ENCODE results near the gene DNAJC25. TPM values are rescaled to one million over a fixed set of nuclear protein-coding genes. Genes with fewer than 3 reads are reported as not detected.

Gene DNAJC25
- polyA plus RNA-seq, 2 donors: 3.3 to 3.7 TPM

GRCh38 chr9:111634860-111635259 is 3.7 kb downstream of the DNAJC25 start:
- H3K4me3 ChIP-seq (ENCODE audit: low read depth in 1 of 2, low read length in 2 of 2): no peak overlapping the region

GRCh38 chr9:111637421-111637950 is 6.4 kb downstream of the DNAJC25 start:
- WGBS, 2 donors: 79 to 88% methylated on average over 6 of the region's 6 CpGs
- H3K4me3 ChIP-seq (ENCODE audit: low read depth in 1 of 2, low read length in 2 of 2): no peak overlapping the region
- no peaks in the 10 kb centered on the region for H3K36me3 ChIP-seq (ENCODE audit: control insufficient read depth in 2 of 2, insufficient read depth in 2 of 2, low read length in 1 of 2)
- H3K4me1 ChIP-seq (ENCODE audit: control insufficient read depth in 2 of 2, insufficient read depth in 2 of 2, low read length in 1 of 2): no peaks in the 10 kb centered on the region
- H3K27me3 ChIP-seq (ENCODE audit: control insufficient read depth in 1 of 2, insufficient read depth in 2 of 2, low read length in 2 of 2): no peaks in the 10 kb centered on the region
- H3K9me3 ChIP-seq (ENCODE audit: control insufficient read depth in 2 of 2, insufficient read depth in 1 of 2, low read depth in 1 of 2, low read length in 1 of 2): no peaks in the 10 kb centered on the region
- H3K27ac ChIP-seq (ENCODE audit: low read depth in 2 of 2, low read length in 1 of 2): no peak overlapping the region

More at GRCh38 chr9:111634860-111635259, 3.7 kb downstream of the DNAJC25 start:
- no peaks in the 10 kb centered on the region for H3K36me3 ChIP-seq (ENCODE audit: control insufficient read depth in 2 of 2, insufficient read depth in 2 of 2, low read length in 1 of 2)
- H3K4me1 ChIP-seq (ENCODE audit: control insufficient read depth in 2 of 2, insufficient read depth in 2 of 2, low read length in 1 of 2): no peaks in the 10 kb centered on the region
- H3K9me3 ChIP-seq (ENCODE audit: control insufficient read depth in 2 of 2, insufficient read depth in 1 of 2, low read depth in 1 of 2, low read length in 1 of 2): no peaks in the 10 kb centered on the region
- 76 to 90% methylated on average over 1 of the region's 1 CpG for WGBS, 2 donors
- no peak overlapping the region for H3K27ac ChIP-seq (ENCODE audit: low read depth in 2 of 2, low read length in 1 of 2)
- H3K27me3 ChIP-seq (ENCODE audit: control insufficient read depth in 1 of 2, insufficient read depth in 2 of 2, low read length in 2 of 2): no peaks in the 10 kb centered on the region

- Histone ChIP-seq H3K4me3 (ENCODE audit: low read depth in 1 of 2, low read length in 2 of 2) (no peak overlapping the region), H3K27me3 (ENCODE audit: control insufficient read depth in 1 of 2, insufficient read depth in 2 of 2, low read length in 2 of 2) (no peaks in the 10 kb centered on the region), H3K9me3 (ENCODE audit: control insufficient read depth in 2 of 2, insufficient read depth in 1 of 2, low read depth in 1 of 2, low read length in 1 of 2) (no peaks in the 10 kb centered on the region), H3K4me1 (ENCODE audit: control insufficient read depth in 2 of 2, insufficient read depth in 2 of 2, low read length in 1 of 2) (no peaks in the 10 kb centered on the region), H3K27ac (ENCODE audit: low read depth in 2 of 2, low read length in 1 of 2) (no peak overlapping the region), H3K36me3 (ENCODE audit: control insufficient read depth in 2 of 2, insufficient read depth in 2 of 2, low read length in 1 of 2) (no peaks in the 10 kb centered on the region)
- WGBS, 2 donors: 85 to 93% methylated on average over 8 of the region's 8 CpGs
Observed at GRCh38 chr9:111644195-111644772, 13.2 kb downstream of the DNAJC25 start.

GRCh38 chr9:111645806-111646205 is 14.7 kb downstream of the DNAJC25 start:
- no peaks in the 10 kb centered on the region for H3K4me1 ChIP-seq (ENCODE audit: control insufficient read depth in 2 of 2, insufficient read depth in 2 of 2, low read length in 1 of 2)
- H3K27me3 ChIP-seq (ENCODE audit: control insufficient read depth in 1 of 2, insufficient read depth in 2 of 2, low read length in 2 of 2): no peaks in the 10 kb centered on the region
- H3K4me3 ChIP-seq (ENCODE audit: low read depth in 1 of 2, low read length in 2 of 2): no peak overlapping the region
- WGBS, 2 donors: 71 to 84% methylated on average over 1 of the region's 1 CpG
- H3K27ac ChIP-seq (ENCODE audit: low read depth in 2 of 2, low read length in 1 of 2): no peak overlapping the region
- H3K9me3 ChIP-seq (ENCODE audit: control insufficient read depth in 2 of 2, insufficient read depth in 1 of 2, low read depth in 1 of 2, low read length in 1 of 2): no peaks in the 10 kb centered on the region
- no peaks in the 10 kb centered on the region for H3K36me3 ChIP-seq (ENCODE audit: control insufficient read depth in 2 of 2, insufficient read depth in 2 of 2, low read length in 1 of 2)

- no peaks in the 10 kb centered on the region for H3K36me3 ChIP-seq (ENCODE audit: control insufficient read depth in 2 of 2, insufficient read depth in 2 of 2, low read length in 1 of 2)
- no peak overlapping the region for H3K4me3 ChIP-seq (ENCODE audit: low read depth in 1 of 2, low read length in 2 of 2)
- 78 to 89% methylated on average over 2 of the region's 2 CpGs for WGBS, 2 donors
- H3K27me3 ChIP-seq (ENCODE audit: control insufficient read depth in 1 of 2, insufficient read depth in 2 of 2, low read length in 2 of 2): no peaks in the 10 kb centered on the region
- no peaks in the 10 kb centered on the region for H3K4me1 ChIP-seq (ENCODE audit: control insufficient read depth in 2 of 2, insufficient read depth in 2 of 2, low read length in 1 of 2)
- no peaks in the 10 kb centered on the region for H3K9me3 ChIP-seq (ENCODE audit: control insufficient read depth in 2 of 2, insufficient read depth in 1 of 2, low read depth in 1 of 2, low read length in 1 of 2)
- no peak overlapping the region for H3K27ac ChIP-seq (ENCODE audit: low read depth in 2 of 2, low read length in 1 of 2)
Observed at GRCh38 chr9:111646417-111646816, 15.3 kb downstream of the DNAJC25 start.

- 83 to 84% methylated on average over 4 of the region's 4 CpGs for WGBS, 2 donors
- no peak overlapping the region for H3K4me3 ChIP-seq (ENCODE audit: low read depth in 1 of 2, low read length in 2 of 2)
- H3K27ac ChIP-seq (ENCODE audit: low read depth in 2 of 2, low read length in 1 of 2): no peak overlapping the region
- H3K27me3 ChIP-seq (ENCODE audit: control insufficient read depth in 1 of 2, insufficient read depth in 2 of 2, low read length in 2 of 2): no peaks in the 10 kb centered on the region
- H3K36me3 ChIP-seq (ENCODE audit: control insufficient read depth in 2 of 2, insufficient read depth in 2 of 2, low read length in 1 of 2): no peaks in the 10 kb centered on the region
- no peaks in the 10 kb centered on the region for H3K4me1 ChIP-seq (ENCODE audit: control insufficient read depth in 2 of 2, insufficient read depth in 2 of 2, low read length in 1 of 2)
- no peaks in the 10 kb centered on the region for H3K9me3 ChIP-seq (ENCODE audit: control insufficient read depth in 2 of 2, insufficient read depth in 1 of 2, low read depth in 1 of 2, low read length in 1 of 2)
Observed at GRCh38 chr9:111648066-111648465, 16.9 kb downstream of the DNAJC25 start.

- Histone ChIP-seq H3K4me1 (ENCODE audit: control insufficient read depth in 2 of 2, insufficient read depth in 2 of 2, low read length in 1 of 2) (no peaks in the 10 kb centered on the region), H3K27me3 (ENCODE audit: control insufficient read depth in 1 of 2, insufficient read depth in 2 of 2, low read length in 2 of 2) (no peaks in the 10 kb centered on the region), H3K36me3 (ENCODE audit: control insufficient read depth in 2 of 2, insufficient read depth in 2 of 2, low read length in 1 of 2) (no peaks in the 10 kb centered on the region), H3K27ac (ENCODE audit: low read depth in 2 of 2, low read length in 1 of 2) (no peak overlapping the region), H3K9me3 (ENCODE audit: control insufficient read depth in 2 of 2, insufficient read depth in 1 of 2, low read depth in 1 of 2, low read length in 1 of 2) (no peaks in the 10 kb centered on the region), H3K4me3 (ENCODE audit: low read depth in 1 of 2, low read length in 2 of 2) (no peak overlapping the region)
- WGBS, 2 donors: 80 to 96% methylated on average over 4 of the region's 4 CpGs
Observed at GRCh38 chr9:111649016-111649415, 17.9 kb downstream of the DNAJC25 start.

GRCh38 chr9:111657051-111657450 is 25.9 kb downstream of the DNAJC25 start:
- no peaks in the 10 kb centered on the region for H3K27me3 ChIP-seq (ENCODE audit: control insufficient read depth in 1 of 2, insufficient read depth in 2 of 2, low read length in 2 of 2)
- 63 to 80% methylated on average over 6 of the region's 6 CpGs for WGBS, 2 donors
- H3K4me3 ChIP-seq (ENCODE audit: low read depth in 1 of 2, low read length in 2 of 2): no peak overlapping the region
- no peak overlapping the region for H3K27ac ChIP-seq (ENCODE audit: low read depth in 2 of 2, low read length in 1 of 2)
- no peaks in the 10 kb centered on the region for H3K36me3 ChIP-seq (ENCODE audit: control insufficient read depth in 2 of 2, insufficient read depth in 2 of 2, low read length in 1 of 2)
- H3K4me1 ChIP-seq (ENCODE audit: control insufficient read depth in 2 of 2, insufficient read depth in 2 of 2, low read length in 1 of 2): no peaks in the 10 kb centered on the region
- no peaks in the 10 kb centered on the region for H3K9me3 ChIP-seq (ENCODE audit: control insufficient read depth in 2 of 2, insufficient read depth in 1 of 2, low read depth in 1 of 2, low read length in 1 of 2)

GRCh38 chr9:111658943-111659342 is 27.8 kb downstream of the DNAJC25 start:
- WGBS, 2 donors: 64 to 66% methylated on average over 8 of the region's 8 CpGs
- H3K27ac ChIP-seq (ENCODE audit: low read depth in 2 of 2, low read length in 1 of 2): no peak overlapping the region
- no peak overlapping the region for H3K4me3 ChIP-seq (ENCODE audit: low read depth in 1 of 2, low read length in 2 of 2)
- no peaks in the 10 kb centered on the region for H3K36me3 ChIP-seq (ENCODE audit: control insufficient read depth in 2 of 2, insufficient read depth in 2 of 2, low read length in 1 of 2)
- H3K9me3 ChIP-seq (ENCODE audit: control insufficient read depth in 2 of 2, insufficient read depth in 1 of 2, low read depth in 1 of 2, low read length in 1 of 2): no peaks in the 10 kb centered on the region
- H3K27me3 ChIP-seq (ENCODE audit: control insufficient read depth in 1 of 2, insufficient read depth in 2 of 2, low read length in 2 of 2): no peaks in the 10 kb centered on the region
- peaks cover 0 to 6% of the 10 kb centered on the region in 2 donors for H3K4me1 ChIP-seq (ENCODE audit: control insufficient read depth in 2 of 2, insufficient read depth in 2 of 2, low read length in 1 of 2)

- H3K27ac ChIP-seq (ENCODE audit: low read depth in 2 of 2, low read length in 1 of 2): no peak overlapping the region
- H3K27me3 ChIP-seq (ENCODE audit: control insufficient read depth in 1 of 2, insufficient read depth in 2 of 2, low read length in 2 of 2): no peaks in the 10 kb centered on the region
- H3K4me3 ChIP-seq (ENCODE audit: low read depth in 1 of 2, low read length in 2 of 2): no peak overlapping the region
- H3K4me1 ChIP-seq (ENCODE audit: control insufficient read depth in 2 of 2, insufficient read depth in 2 of 2, low read length in 1 of 2): peaks cover 0 to 6% of the 10 kb centered on the region in 2 donors
- no peaks in the 10 kb centered on the region for H3K9me3 ChIP-seq (ENCODE audit: control insufficient read depth in 2 of 2, insufficient read depth in 1 of 2, low read depth in 1 of 2, low read length in 1 of 2)
- 92 to 93% methylated on average over 3 of the region's 3 CpGs for WGBS, 2 donors
- H3K36me3 ChIP-seq (ENCODE audit: control insufficient read depth in 2 of 2, insufficient read depth in 2 of 2, low read length in 1 of 2): no peaks in the 10 kb centered on the region
Observed at GRCh38 chr9:111659691-111660090, 28.6 kb downstream of the DNAJC25 start.
